HG03139 (cell line): ENCODE measurements around the gene SNX11.
"Not testable (repeated sequence)": the region's sequence is repeated elsewhere in the genome, so short reads cannot be mapped to it uniquely, and the experiment has no call there.

Experiments used
- ATAC-seq: cut with Tn5 transposase; IDR thresholded peaks from one replicate; pipeline ENCODE4 v1.9.1; 2021; ENCODE audit not compliant: unreplicated experiment

Gene SNX11, protein sequence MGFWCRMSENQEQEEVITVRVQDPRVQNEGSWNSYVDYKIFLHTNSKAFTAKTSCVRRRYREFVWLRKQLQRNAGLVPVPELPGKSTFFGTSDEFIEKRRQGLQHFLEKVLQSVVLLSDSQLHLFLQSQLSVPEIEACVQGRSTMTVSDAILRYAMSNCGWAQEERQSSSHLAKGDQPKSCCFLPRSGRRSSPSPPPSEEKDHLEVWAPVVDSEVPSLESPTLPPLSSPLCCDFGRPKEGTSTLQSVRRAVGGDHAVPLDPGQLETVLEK

GRCh38 chr17:48107137-48108055, at the start of gene SNX11:
Gene SNX11, plus strand, starts transcription at chr17:48107766. Its CDS starts 4,278 bp downstream, at chr17:48112044.
- ATAC-seq, result peak; percentile 72

DNA sequence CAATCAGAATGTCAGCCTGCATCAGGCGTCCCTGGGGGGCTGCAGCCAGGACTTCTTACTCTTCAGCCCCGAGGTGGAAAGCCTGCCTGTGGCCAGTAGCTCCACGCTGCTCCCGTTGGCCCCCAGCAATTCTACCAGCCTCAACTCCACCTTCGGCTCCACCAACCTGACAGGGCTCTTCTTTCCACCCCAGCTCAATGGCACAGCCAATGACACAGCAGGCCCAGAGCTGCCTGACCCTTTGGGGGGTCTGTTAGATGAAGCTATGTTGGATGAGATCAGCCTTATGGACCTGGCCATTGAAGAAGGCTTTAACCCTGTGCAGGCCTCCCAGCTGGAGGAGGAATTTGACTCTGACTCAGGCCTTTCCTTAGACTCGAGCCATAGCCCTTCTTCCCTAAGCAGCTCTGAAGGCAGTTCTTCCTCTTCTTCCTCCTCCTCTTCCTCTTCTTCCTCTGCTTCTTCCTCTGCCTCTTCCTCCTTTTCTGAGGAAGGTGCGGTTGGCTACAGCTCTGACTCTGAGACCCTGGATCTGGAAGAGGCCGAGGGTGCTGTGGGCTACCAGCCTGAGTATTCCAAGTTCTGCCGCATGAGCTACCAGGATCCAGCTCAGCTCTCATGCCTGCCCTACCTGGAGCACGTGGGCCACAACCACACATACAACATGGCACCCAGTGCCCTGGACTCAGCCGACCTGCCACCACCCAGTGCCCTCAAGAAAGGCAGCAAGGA, 49.0 kb upstream of the SNX11 start:
- ATAC-seq, result no peak

DNA sequence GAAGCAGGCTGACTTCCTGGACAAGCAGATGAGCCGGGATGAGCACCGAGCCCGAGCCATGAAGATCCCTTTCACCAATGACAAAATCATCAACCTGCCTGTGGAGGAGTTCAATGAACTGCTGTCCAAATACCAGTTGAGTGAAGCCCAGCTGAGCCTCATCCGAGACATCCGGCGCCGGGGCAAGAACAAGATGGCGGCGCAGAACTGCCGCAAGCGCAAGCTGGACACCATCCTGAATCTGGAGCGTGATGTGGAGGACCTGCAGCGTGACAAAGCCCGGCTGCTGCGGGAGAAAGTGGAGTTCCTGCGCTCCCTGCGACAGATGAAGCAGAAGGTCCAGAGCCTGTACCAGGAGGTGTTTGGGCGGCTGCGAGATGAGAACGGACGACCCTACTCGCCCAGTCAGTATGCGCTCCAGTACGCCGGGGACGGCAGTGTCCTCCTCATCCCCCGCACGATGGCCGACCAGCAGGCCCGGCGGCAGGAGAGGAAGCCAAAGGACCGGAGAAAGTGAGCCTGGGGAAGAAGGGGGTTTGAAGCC, 48.4 kb upstream of the SNX11 start:
- ATAC-seq, result no peak

- no peak for ATAC-seq
Observed at GRCh38 chr17:48060249-48060648, 47.3 kb upstream of the SNX11 start.

GRCh38 chr17:48062273-48062672, 45.3 kb upstream of the SNX11 start:
- ATAC-seq, result no peak

DNA sequence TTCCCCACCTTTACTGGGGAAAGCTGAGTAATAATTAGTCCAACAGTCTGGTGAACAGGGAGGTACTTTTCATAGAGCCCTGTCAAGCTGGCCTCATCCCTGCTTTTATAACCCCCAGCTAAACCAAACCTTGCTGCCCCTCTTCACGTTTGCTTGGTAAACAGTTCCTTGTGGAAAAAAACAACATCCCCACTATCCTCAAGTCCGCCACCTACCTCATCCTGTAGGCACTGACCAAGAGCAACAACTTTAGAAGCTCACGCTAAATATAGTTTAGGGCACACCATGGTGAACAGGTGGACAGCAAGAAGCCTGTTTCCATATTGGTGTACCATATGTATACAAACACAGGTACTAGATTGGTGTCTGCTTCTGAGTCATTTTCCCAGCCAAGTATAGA, 42.9 kb upstream of the SNX11 start:
- ATAC-seq, result no peak

GRCh38 chr17:48066192-48066591, 41.4 kb upstream of the SNX11 start:
- no peak for ATAC-seq

DNA sequence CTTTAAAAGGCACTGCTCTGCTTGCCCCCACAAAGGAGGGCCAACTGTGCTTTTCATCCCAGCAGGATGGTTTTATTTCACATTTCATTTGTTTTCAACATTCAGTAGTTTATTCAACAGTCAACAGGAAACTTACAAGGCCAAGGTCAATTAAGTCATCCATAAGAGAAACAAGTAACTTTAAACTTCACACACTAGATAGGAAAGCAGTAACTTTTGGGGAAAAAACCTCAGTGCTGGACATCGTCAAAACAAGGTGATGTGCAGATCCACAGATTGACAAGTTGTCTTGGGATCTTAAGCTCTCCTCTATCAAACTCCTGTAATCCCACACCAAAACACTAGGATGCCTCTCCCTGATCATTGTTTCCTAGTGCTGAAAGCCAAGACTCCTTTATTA, 40.9 kb upstream of the SNX11 start:
- ATAC-seq, result no peak

GRCh38 chr17:48067245-48067644, 40.3 kb upstream of the SNX11 start:
- no peak for ATAC-seq

GRCh38 chr17:48067808-48068207, 39.8 kb upstream of the SNX11 start:
- not testable (repeated sequence) for ATAC-seq

DNA sequence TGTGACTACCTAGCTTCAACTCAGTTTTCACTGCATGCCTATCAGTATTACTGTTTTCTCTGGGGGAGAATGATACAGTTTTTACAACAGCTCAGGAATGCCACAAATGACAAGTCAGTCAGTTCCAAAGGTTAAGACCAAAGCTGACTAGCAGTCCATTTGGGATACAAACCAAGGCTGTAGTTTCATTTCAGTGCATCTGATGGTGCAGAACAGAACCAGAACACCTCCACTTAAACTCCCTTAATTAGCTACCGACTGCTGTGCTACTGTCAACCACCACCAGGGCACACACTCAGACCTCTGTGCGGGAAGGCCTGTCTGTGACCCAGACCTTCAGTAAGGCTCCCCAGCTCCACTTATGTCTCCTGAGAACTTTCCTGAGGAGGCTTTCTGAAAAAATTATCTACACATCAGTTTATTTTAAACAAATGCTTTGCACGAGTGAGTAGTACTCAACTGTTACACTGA, 39.0 kb upstream of the SNX11 start:
- no peak for ATAC-seq

DNA sequence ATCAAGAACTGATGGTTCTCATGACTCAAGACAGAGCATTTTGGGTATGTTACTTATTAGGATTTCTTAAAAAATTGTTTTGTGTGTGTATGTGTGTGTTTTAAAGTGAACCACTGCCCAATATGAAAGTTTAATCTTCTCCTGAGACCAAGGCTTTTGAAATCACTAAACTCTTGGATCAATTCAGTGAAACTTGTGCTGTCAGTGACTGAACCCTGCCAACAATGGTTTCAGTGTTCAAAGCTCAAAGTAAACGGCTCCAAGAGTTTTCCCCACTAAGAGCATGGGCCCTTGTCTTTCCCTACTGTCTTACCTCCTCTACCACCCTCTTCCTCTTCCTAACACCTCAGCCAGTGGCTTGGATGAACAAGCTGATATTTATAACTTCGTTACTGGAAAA, 37.4 kb upstream of the SNX11 start:
- no peak for ATAC-seq

- no peak for ATAC-seq
Observed at GRCh38 chr17:48071654-48072053, 35.9 kb upstream of the SNX11 start.

- not testable (repeated sequence) for ATAC-seq
Observed at GRCh38 chr17:48072811-48073210, 34.8 kb upstream of the SNX11 start.

DNA sequence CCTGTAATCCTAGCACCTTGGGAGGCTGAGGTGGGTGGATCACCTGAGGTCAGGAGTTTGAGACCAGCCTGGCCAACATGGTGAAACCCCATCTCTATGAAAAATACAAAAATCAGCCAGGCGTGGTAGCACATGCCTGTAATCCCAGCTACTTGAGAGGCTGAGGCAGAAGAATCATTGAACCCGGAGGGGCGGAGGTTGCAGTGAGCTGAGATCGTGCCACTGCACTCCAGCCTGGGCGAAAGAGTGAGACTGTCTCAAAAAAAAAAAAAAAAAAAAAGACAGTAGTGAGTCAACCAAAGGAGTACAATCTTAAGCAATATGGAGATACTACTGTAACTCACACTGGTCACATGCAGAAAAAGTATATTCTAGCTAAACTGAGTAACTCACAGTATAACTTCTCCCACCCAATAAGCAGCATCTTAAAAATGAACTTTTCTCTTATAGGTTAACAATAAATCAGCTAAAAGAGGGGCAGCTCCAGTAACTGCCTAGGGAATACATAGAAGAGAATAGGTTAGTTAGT, 33.9 kb upstream of the SNX11 start:
- ATAC-seq, result not testable (repeated sequence)

DNA sequence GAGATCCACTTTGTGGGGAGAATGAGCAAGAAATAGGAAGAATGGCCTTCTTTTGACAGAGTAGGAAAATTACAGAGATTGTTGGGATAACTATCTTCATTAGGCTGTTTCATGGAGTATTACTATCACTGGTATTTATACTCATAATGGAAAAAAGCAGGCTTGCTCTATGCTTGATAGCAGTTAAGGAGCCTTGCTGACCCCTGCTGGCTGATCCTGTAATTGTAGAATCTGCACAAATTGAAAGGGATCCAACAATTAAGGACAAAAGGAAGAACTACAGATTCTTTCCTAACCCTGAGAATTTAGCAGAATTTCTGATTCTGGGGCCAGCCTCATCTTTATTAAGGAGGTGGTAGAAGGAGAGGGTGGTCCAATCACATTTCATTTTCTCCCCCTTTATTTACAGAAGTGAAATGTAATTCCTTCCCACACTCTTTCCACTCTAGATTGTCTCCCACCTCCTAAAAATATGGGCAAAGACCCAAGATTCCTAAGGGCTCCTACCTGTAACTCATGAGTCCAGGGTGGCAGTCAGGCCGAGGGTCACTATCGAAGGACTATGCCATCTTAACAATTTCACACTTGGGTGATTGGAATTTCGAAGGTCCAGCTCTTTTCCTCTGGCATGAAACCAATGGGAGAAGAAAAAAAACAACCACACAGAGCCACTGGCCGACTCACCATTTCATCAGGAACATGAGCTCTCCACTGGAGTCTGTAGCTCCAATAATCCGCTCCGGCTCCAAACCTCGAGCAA, 33.1 kb upstream of the SNX11 start:
- ATAC-seq, result no peak

DNA sequence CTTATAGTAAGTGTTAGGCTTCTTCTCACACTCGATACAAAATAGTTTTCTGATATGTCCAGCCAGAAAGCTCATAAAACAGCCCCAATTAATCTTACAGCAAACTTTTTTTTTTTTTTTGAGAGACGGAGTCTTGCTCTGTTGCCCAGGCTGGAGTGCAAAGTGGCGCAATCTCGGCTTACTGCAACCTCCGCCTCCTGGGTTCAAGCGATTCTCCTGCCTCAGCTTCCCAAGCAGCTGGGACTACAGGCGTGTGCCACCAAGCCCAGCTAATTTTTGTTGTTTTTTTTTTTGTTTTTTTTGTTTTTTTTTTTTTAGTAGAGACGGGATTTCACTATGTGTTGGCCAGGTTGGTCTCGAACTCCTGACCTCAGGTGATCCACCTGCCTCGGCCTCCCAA, 30.4 kb upstream of the SNX11 start:
- not testable (repeated sequence) for ATAC-seq

DNA sequence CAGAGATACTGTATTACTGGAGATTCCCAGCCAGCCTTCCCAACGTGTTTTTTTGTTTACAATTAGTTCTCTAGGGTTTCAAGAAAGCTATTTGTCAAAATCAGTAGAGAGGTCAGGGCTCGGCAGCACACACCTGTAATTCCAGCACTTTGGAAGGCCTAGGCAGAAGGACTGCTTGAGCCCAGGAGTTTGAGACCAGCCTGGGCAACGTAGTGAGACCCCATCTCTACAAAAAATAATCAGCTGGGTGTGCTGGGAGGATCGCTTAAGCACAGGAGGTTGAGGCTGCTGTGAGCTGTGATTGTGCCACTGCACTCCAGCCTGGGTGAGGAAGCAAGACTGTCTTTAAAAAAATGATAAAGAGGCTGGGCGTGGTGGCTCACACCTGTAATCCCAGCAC, 25.7 kb upstream of the SNX11 start:
- ATAC-seq, result no peak

- ATAC-seq, result no peak
Observed at GRCh38 chr17:48084932-48085331, 22.6 kb upstream of the SNX11 start.
